Tibial nerve (tissue), 4 donors: ENCODE results near the gene CFAP61.
A peak's percentile ranks its signal among the peaks of the same experiment; 100 is the strongest.

Experiments used
- EP300 ChIP-seq, 2 donors: sonication (generic); formaldehyde crosslinking; IDR thresholded peaks; one replicate each; pipeline ENCODE4 v1.6.1; 2017; ENCODE audit warnings: antibody characterized with exemption in 2 of 2, mild to moderate bottlenecking in 1 of 2
- POLR2A ChIP-seq, 2 donors: fragments of 450-650 bp; IDR thresholded peaks; one replicate each; pipeline ENCODE4 v1.6.1; 2017; ENCODE audit warnings: antibody characterized with exemption in 2 of 2, mild to moderate bottlenecking in 2 of 2, moderate library complexity in 2 of 2
- TF ChIP-seq, protein P1 (sequence below), 5 experiments: fragments of 200-600 bp in 3 of 5; fragments of 450-650 bp in 2 of 5; sonication (generic) in 3 of 5; IDR thresholded peaks; one replicate each; pipeline ENCODE4 v1.5.1; 2016 to 2019; ENCODE audit warnings: antibody characterized with exemption in 5 of 5, mild to moderate bottlenecking in 3 of 5, moderate library complexity in 2 of 5

DNA sequence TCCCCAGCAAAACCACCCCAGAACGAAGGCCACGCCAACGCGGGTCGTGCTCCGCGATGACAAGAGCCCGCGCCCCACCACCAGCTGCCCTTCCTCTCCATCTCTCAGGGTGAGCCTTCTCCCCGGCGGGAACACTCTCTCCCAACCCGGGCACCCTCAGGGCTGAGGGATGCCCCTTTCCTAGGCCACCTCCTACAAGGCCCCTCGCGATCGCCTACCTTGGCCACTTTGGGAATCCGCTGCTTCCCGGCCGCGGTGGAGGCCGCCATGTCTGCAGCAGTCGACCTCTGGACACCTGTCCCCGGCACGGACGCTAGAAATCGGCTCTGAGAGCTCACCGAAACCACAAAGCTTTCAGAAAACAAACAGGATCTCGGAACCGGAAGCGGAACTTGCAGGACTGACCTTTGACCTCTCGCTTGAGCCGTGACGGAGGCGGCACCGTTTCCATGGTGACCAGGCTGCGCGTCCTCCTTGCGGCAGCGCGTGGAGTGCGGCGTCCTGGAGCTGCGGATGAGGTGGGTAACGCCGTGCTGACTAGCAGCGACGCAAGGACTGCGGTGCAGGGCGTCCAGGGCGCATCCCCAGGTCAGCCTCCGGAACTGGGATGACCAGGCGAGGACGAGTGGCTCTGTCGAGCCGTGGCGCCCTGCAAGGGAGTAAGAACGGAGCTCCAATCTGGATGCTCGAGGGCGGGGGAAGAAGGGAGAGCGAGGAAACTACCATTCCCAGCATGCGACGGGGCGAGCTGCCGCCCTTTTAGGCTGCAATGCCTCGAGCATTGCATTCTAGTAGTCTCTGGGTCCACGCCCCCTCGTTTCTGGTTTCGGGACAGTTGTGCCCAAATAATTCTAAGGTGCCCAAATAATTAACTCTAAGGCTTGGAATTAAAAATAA is at the start of gene CFAP61, which contains the start of gene CRNKL1:
- TF ChIP-seq, protein P1, sequence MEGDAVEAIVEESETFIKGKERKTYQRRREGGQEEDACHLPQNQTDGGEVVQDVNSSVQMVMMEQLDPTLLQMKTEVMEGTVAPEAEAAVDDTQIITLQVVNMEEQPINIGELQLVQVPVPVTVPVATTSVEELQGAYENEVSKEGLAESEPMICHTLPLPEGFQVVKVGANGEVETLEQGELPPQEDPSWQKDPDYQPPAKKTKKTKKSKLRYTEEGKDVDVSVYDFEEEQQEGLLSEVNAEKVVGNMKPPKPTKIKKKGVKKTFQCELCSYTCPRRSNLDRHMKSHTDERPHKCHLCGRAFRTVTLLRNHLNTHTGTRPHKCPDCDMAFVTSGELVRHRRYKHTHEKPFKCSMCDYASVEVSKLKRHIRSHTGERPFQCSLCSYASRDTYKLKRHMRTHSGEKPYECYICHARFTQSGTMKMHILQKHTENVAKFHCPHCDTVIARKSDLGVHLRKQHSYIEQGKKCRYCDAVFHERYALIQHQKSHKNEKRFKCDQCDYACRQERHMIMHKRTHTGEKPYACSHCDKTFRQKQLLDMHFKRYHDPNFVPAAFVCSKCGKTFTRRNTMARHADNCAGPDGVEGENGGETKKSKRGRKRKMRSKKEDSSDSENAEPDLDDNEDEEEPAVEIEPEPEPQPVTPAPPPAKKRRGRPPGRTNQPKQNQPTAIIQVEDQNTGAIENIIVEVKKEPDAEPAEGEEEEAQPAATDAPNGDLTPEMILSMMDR (IDR thresholded peaks at IDR 0.05) = peak in 2 of 5 experiments; percentile 59 to 68
- peak; percentile 60 to 83 for TF ChIP-seq EP300 (IDR thresholded peaks at IDR 0.05)
- peak in 1 of 2 donors; percentile 17 for TF ChIP-seq POLR2A (IDR thresholded peaks at IDR 0.05)
